ENCODE data around the gene MCTS1. TPM values are rescaled to one million over a fixed set of nuclear protein-coding genes. Genes with fewer than 3 reads are reported as not detected.

MCTS1 gene, protein sequence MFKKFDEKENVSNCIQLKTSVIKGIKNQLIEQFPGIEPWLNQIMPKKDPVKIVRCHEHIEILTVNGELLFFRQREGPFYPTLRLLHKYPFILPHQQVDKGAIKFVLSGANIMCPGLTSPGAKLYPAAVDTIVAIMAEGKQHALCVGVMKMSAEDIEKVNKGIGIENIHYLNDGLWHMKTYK
- 47.6 and 54.2 TPM in 2 replicates for total RNA-seq

DNA sequence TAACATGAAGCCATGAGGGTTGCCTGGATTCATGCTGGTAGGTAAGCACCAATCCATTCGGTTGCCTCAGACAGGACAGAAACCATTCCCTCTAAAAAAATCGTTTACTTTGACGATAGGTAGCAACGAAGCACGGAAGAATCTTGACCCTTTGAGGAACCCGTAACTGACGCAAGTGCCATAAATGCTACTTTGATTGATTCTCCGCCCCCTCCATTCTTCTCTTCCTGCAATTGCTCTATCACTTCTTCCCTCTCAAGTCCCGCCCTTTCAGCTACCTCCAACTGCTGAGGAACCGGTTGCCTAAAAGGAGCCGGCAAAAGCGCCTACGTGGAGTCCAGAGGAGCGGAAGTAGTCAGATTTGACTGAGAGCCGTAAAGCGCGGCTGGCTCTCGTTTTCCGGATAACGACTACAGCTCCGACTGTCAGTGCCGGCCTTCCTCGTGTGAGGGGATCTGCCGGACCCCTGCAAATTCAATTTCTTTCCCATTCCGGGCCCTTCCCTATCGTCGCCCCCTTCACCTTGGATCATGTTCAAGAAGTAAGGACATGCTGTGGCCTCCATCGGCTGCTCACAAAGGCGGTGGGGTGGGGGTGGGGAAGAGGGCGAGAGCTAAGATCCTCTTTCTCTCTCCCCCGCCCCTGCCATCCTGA is at the start of gene MCTS1:
Gene MCTS1 (plus strand): TSS at position 395 of the 654 bp plus-strand sequence. CDS start 136 bp downstream, at position 531.
- DNase-seq (ENCODE audit: low read depth): peak; percentile 84
- TF ChIP-seq, protein P1, sequence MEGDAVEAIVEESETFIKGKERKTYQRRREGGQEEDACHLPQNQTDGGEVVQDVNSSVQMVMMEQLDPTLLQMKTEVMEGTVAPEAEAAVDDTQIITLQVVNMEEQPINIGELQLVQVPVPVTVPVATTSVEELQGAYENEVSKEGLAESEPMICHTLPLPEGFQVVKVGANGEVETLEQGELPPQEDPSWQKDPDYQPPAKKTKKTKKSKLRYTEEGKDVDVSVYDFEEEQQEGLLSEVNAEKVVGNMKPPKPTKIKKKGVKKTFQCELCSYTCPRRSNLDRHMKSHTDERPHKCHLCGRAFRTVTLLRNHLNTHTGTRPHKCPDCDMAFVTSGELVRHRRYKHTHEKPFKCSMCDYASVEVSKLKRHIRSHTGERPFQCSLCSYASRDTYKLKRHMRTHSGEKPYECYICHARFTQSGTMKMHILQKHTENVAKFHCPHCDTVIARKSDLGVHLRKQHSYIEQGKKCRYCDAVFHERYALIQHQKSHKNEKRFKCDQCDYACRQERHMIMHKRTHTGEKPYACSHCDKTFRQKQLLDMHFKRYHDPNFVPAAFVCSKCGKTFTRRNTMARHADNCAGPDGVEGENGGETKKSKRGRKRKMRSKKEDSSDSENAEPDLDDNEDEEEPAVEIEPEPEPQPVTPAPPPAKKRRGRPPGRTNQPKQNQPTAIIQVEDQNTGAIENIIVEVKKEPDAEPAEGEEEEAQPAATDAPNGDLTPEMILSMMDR (conservative IDR thresholded peaks at IDR 0.05; ENCODE audit: low read depth, low read length): no peak
- peak within 1 kb of the TSS; percentile 84 for H3K4me3 ChIP-seq (ENCODE audit: low read depth, low read length)

DNA sequence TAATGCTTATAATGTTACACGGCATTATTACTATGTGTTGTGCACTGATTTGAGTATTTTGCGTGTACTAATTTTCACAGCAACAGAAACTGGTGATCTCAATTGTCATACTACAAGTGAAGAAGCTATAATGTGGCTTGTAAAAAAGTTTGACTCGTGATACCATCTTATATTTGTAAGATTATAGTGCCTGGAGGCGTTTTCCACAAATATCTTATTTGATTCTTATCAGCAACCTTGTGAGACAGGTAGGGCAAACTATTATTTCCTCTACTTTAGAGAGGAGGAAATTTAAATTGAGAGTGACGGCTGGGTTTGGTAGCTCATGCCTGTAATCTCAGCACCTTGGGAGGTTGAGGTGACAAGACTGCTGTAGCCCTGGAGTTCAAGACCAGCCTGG is 47.6 kb upstream of the MCTS1 start:
- no peak for DNase-seq (ENCODE audit: low read depth)
- TF ChIP-seq, protein P1 (conservative IDR thresholded peaks at IDR 0.05; ENCODE audit: low read depth, low read length): no peak
- no peak overlapping the region for H3K4me3 ChIP-seq (ENCODE audit: low read depth, low read length)

DNA sequence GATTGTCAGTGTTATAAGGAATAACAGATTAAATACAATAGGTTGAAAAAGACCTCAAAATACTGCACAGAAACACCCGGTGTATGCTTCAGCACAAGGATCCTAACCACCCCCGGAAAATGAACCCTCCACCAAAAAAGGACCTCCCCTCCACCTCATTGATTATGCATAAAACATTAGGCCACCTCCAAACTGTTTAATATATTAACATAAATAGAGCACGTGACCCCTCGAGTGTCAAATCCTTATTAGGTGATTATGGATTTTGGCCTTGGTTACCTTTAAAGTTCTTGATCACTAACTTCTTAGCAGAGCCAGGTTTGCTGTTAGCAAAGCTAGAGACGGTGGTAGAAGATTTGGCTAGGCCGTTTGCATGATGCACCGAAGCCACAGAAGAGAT is 44.1 kb upstream of the MCTS1 start:
- H3K4me3 ChIP-seq (ENCODE audit: low read depth, low read length): peak overlapping the region; percentile 70
- DNase-seq (ENCODE audit: low read depth): no peak
- TF ChIP-seq, protein P1 (conservative IDR thresholded peaks at IDR 0.05; ENCODE audit: low read depth, low read length): no peak

DNA sequence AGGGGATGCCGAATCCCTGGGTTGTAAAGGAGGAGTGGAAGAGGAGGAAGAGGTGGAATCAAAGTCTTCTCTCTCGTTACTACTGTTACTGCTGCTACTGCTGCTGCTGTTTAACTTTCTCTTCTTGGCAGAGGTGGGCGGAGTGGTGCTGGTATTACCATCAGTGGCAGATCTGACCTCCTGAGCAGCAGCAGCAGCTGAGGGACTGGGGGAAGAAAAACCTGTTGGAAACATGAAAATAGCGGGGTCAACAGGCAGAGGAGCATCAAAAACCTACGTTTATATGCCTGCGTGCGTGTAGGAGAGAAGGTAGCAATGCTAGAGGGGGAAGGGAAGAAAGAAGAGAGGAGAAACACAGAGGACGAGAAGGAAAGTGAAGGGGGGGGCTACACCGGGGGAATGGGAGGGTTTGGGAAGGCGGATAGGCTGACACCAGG is 43.5 kb upstream of the MCTS1 start:
- H3K4me3 ChIP-seq (ENCODE audit: low read depth, low read length): peak overlapping the region; percentile 70
- TF ChIP-seq, protein P1 (conservative IDR thresholded peaks at IDR 0.05; ENCODE audit: low read depth, low read length): no peak
- no peak for DNase-seq (ENCODE audit: low read depth)

DNA sequence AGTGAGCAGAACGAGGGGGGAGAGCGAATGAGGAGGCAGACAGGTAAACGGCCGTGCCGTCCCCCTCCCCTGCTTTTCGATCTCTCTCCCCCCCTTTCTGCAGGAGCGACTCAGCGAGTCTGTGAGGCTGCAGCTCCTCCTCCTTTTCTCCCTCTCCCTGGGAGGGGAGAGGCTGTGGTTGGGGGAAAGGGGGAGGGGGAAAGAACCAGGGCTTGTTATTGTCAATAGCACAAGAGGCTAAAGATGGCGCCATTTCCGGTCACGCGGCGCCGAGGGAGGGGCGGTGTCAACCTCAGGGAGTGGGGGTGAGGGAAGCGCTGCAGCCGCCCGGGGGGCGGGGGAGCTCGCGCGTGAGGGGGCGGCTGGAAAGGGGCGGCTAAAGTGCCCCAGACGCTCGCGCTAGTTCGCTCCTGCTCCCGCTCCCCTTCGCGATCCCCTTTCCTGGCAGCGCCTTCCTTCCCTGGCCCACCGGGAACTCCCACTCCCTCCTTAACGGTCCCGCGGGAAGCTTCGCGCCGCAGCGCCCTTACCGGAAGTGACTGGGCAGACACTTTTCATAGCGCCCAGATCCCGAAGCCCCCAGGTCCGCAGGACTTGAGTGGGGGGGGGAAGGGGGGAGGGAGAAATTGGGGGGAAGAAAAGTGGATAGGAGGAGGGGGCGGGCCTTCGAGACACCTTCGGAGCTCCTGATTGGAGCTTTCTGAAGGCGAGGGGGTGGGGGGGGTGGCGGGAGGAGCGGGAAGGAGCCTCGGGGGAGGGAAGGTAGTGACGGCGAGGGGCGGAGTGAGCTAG is 42.9 kb upstream of the MCTS1 start, which contains the start of gene CUL4B:
Gene CUL4B (minus strand): TSS at position 121 of the 792 bp plus-strand sequence. CDS start 324 bp downstream, outside the sequence.
- peak; percentile 68 for DNase-seq (ENCODE audit: low read depth)
- peak within 1 kb of the TSS; percentile 70 for H3K4me3 ChIP-seq (ENCODE audit: low read depth, low read length)
- TF ChIP-seq, protein P1 (conservative IDR thresholded peaks at IDR 0.05; ENCODE audit: low read depth, low read length): no peak

DNA sequence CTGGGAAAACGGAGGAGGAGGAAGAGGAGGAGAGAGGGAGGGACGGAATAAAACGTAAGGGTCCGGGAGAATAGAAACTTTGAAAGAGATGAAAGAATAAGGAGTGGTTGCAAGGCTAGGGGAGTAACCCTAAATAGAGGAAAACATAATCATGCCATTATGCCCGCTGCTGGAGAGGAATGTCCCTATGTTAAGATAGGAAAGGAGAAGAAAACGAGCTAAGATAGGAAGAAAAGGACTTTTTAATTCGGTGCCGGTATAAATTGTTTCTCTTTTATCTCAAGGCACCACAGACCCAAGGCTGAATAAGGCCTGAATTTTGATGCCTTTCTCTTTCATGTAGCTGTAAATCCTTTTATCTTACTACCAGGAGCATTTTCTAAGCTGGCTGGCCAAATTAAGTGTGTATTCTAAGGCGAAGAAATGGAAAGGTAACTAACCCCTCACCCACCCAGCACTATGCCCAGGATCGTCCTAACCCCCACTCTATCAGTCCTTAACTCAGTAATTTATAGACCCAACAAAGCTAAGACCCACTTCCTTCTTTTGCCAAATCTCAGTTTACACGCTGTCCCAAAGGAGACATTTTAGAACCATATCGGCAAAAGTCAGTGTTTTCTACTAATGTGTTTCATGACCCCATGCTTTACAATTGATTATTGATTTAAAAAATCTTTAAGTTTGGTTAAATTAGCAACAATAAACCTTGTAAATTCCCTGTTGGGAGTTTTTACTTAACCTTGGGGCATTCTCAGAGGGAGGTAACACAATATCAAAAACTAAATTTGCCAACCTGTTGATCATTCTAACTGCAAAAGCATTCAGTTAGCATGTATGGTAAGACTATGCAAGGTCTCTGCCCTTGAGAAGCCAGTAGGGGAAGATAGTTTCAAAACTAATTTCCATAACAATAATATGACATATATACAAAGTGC is 42.0 kb upstream of the MCTS1 start:
- no peak for DNase-seq (ENCODE audit: low read depth)
- H3K4me3 ChIP-seq (ENCODE audit: low read depth, low read length): peak overlapping the region; percentile 70
- TF ChIP-seq, protein P1 (conservative IDR thresholded peaks at IDR 0.05; ENCODE audit: low read depth, low read length): no peak
